ENCODE results near the gene SPINK8. TPM values are rescaled to one million over a fixed set of nuclear protein-coding genes. Genes with fewer than 3 reads are reported as not detected.

Gene SPINK8
- total and polyA plus RNA-seq, 2 of the 8 experiments (the other 6 are each of a cell fraction or from before 2014, with no cell fraction given): 0.29 TPM; not detected in 1

DNA sequence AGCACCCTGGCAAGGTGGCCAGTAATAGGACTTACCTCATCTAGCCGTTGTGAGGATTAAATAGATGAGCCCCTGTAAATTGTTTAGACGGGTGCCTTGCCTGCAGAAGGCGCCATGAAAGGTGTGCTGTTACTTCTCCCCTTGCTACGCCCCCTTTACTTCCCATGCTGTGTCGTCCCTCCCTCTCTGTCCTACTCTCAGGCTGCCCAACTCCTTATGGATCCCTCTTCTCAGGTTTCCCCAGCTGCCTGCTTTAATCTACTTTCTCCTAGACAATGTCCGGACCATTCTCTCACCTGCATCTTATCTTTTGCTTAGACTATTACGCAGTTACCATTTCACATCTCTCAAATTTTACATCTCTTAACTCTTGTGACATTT is 36.9 kb upstream of the SPINK8 start:
- Histone ChIP-seq H4K5ac (ENCODE audit: insufficient read length, low read depth, low read length) (no peak overlapping the region), H3K18ac (ENCODE audit: extremely low read depth, low read length) (no peak overlapping the region), H2BK120ac (replicated peaks; ENCODE audit: low read depth, low read length) (no peak overlapping the region), H2BK20ac (ENCODE audit: low read length) (no peak overlapping the region), H2BK5ac (ENCODE audit: low read depth, low read length) (no peak overlapping the region), H3K4me3 (ENCODE audit: extremely low read depth in 1 of 4, insufficient read depth in 2 of 4, low read depth in 3 of 4, low read length in 4 of 4) (no peak overlapping the region), H2AK5ac (ENCODE audit: low read depth, low read length) (no peak overlapping the region), H2BK12ac (ENCODE audit: low read depth, low read length) (no peak overlapping the region), H2AFZ (ENCODE audit: low read length) (no peak overlapping the region), H4K91ac (replicated peaks; ENCODE audit: insufficient read length, low read length) (no peak overlapping the region), H4K8ac (ENCODE audit: extremely low read depth, insufficient read depth, low read length) (no peak overlapping the region), H3K4me2 (ENCODE audit: insufficient read depth in 1 of 2, low read depth in 2 of 2, low read length in 2 of 2) (peak overlapping the region; percentile 2 to 41; a peak in 2 of 4 replicates), H3K79me1 (ENCODE audit: low read depth, low read length) (no peaks in the 10 kb centered on the region), H3K4ac (replicated peaks; ENCODE audit: insufficient read length, low read depth, low read length) (no peak overlapping the region), H3K27me3 (replicated peaks in 1 of 4; ENCODE audit: control insufficient read depth in 3 of 4, extremely low read depth in 1 of 4, insufficient read depth in 3 of 4, low read length in 3 of 4) (no peaks in the 10 kb centered on the region), H3K56ac (replicated peaks; ENCODE audit: insufficient read length, low read depth, low read length) (no peak overlapping the region), H3K14ac (ENCODE audit: insufficient read length) (no peak overlapping the region), H4K20me1 (replicated peaks in 1 of 2; ENCODE audit: control insufficient read depth in 1 of 2, insufficient read depth in 2 of 2, low read length in 2 of 2) (no peaks in the 10 kb centered on the region), H3K79me2 (ENCODE audit: control insufficient read depth in 1 of 2, insufficient read depth in 2 of 2, low read length in 2 of 2) (no peaks in the 10 kb centered on the region), H3K4me1 (replicated peaks in 1 of 4; ENCODE audit: control insufficient read depth in 3 of 4, insufficient read depth in 4 of 4, low read length in 3 of 4) (peaks cover 3 to 12% (median 7%) of the 10 kb centered on the region in 4 experiments; a peak in 6 of 7 replicates), H3K36me3 (ENCODE audit: control insufficient read depth in 2 of 4, insufficient read depth in 4 of 4, low read length in 3 of 4) (no peaks in the 10 kb centered on the region), H3K23me2 (ENCODE audit: low read depth, low read length) (no peaks in the 10 kb centered on the region), H3K27ac (ENCODE audit: low read depth, low read length) (no peak overlapping the region), H3K23ac (ENCODE audit: insufficient read length) (no peak overlapping the region), H3K9ac (replicated peaks in 1 of 4; ENCODE audit: extremely low read depth in 1 of 4, low read depth in 3 of 4, low read length in 3 of 4) (no peak overlapping the region), H2BK15ac (ENCODE audit: low read length) (no peak overlapping the region), H3K9me3 (ENCODE audit: insufficient read depth in 2 of 2, low read depth in 1 of 2, low read length in 1 of 2) (no peaks in the 10 kb centered on the region)
- FAIRE-seq (no peak), DNase-seq (ENCODE audit: low read depth in 1 of 2, low spot score in 2 of 2) (no peak)
- CTCF ChIA-PET (ENCODE audit: partially characterized antibody): interaction anchor here (0.8 to 1.3 kb wide), 2 partner anchors 40 to 63 kb away, joined by 3 read pairs; no protein-coding TSS in a partner anchor
- WGBS, 2 experiments (ENCODE audit: extremely low coverage in 1 of 2, insufficient coverage in 1 of 2, insufficient read length in 1 of 2, insufficient replicate concordance in 2 of 2, low coverage in 1 of 2, low lambda C conversion rate in 2 of 2, missing lambda C conversion rate in 1 of 2): 67% methylated on average over 7 of the region's 7 CpGs; no CpG with 5 or more reads in 1 of the 2 experiments
- POLR2A ChIA-PET (ENCODE audit: partially characterized antibody): no interaction called here
- TF ChIP-seq PHF8 (conservative IDR thresholded peaks at IDR 0.05; ENCODE audit: low read depth, low read length): no peak
- TF ChIP-seq RAD21 (IDR thresholded peaks at IDR 0.05 in 1 of 2, conservative IDR thresholded peaks at IDR 0.05 in 1 of 2; ENCODE audit: low read depth in 2 of 2, low read length in 2 of 2): no peak
- TF ChIP-seq JUND (IDR thresholded peaks at IDR 0.05; ENCODE audit: low read length): no peak
- no peak for TF ChIP-seq HDAC6 (IDR thresholded peaks at IDR 0.05; ENCODE audit: low read depth, low read length)
- no peak for TF ChIP-seq RXRA (IDR thresholded peaks at IDR 0.05; ENCODE audit: insufficient read depth, low read depth, low read length)
- no peak for TF ChIP-seq SIRT6 (IDR thresholded peaks at IDR 0.05; ENCODE audit: low read length)
- TF ChIP-seq GABPA (IDR thresholded peaks at IDR 0.05; ENCODE audit: borderline replicate concordance, insufficient read depth, low read length): no peak
- no peak for TF ChIP-seq TBP (IDR thresholded peaks at IDR 0.05; ENCODE audit: low read depth, low read length)
- no peak for TF ChIP-seq EP300 (IDR thresholded peaks at IDR 0.05; ENCODE audit: borderline replicate concordance in 1 of 2, low read depth in 2 of 2, low read length in 2 of 2)
- no peak for TF ChIP-seq FOSL1 (IDR thresholded peaks at IDR 0.05; ENCODE audit: insufficient read depth, low read depth, low read length)
- no peak for TF ChIP-seq SUZ12 (IDR thresholded peaks at IDR 0.05; ENCODE audit: low read length)
- no peak for TF ChIP-seq RBBP5 (IDR thresholded peaks at IDR 0.05; ENCODE audit: borderline replicate concordance, low read depth, low read length)
- TF ChIP-seq KDM4A (IDR thresholded peaks at IDR 0.05; ENCODE audit: low read depth, low read length, severe bottlenecking): no peak
- no peak for TF ChIP-seq CBX8 (IDR thresholded peaks at IDR 0.05; ENCODE audit: borderline replicate concordance, low read depth, low read length)
